GM12878 (cell line): Measurements from ENCODE around the gene HK1. TPM values are rescaled to one million over a fixed set of nuclear protein-coding genes. Genes with fewer than 3 reads are reported as not detected.

Source experiments
- ATAC-seq: fragments of 200-7000 bp; cut with Tn5 transposase; 3 replicates; pipeline ENCODE4 v1.9.1; 2020; ENCODE audit warnings: mild to moderate bottlenecking, moderate library complexity
- BruUV-seq: library from RNA; stranded (reverse); fragments of 400-500 nt; replicated peaks from 2 replicates; lab custom pipeline; 2021; lab: Mats Ljungman, UMichigan
- CTCF ChIA-PET: fragments of 300-600 bp; sonication (Branson Sonifier 250); formaldehyde crosslinking; extraction: SDS; loops from one replicate; lab custom pipeline; 2021; ENCODE audit warnings: inconsistent platforms; lab: Yijun Ruan, JAX
- POLR2A ChIA-PET: fragments of 350-600 bp; formaldehyde crosslinking; extraction: SDS; loops from one replicate; lab custom pipeline; 2021; ENCODE audit warnings: inconsistent platforms; lab: Charles Lee
- RAD21 ChIA-PET: fragments of 300-600 bp; sonication (Branson Sonifier 250); formaldehyde crosslinking; loops from one replicate; lab custom pipeline; 2023; ENCODE audit warnings: antibody characterized with exemption; ENCODE audit not compliant: unreplicated experiment; lab: Charles Lee
- SMC1A ChIA-PET: fragments of 300-600 bp; sonication (Branson Sonifier 250); formaldehyde crosslinking; loops from one replicate; lab custom pipeline; 2023; ENCODE audit not compliant: unreplicated experiment, uncharacterized antibody; lab: Charles Lee
- DNase-seq: peaks from one replicate; pipeline ENCODE4 v3.0.0-alpha.2; 2011; ENCODE audit warnings: low read depth, low spot score
- FAIRE-seq: peaks from 3 replicates; lab custom pipeline; 2011; peaks lifted over from hg19 to GRCh38; lab: Jason Lieb, UNC
- H2AFZ ChIP-seq: 2 replicates; pipeline ENCODE4 v1.6.0; 2011; ENCODE audit warnings: low read depth, low read length, control low read depth; ENCODE audit not compliant: control insufficient read depth
- H3K27ac ChIP-seq: 2 replicates; pipeline ENCODE4 v1.5.1; 2011; ENCODE audit warnings: control low read depth; ENCODE audit not compliant: control insufficient read depth, insufficient read depth
- H3K27me3 ChIP-seq, 2 experiments: replicated peaks in 1 of 2; 2 replicates each; pipeline versions ENCODE4 v1.6.0 to v1.6.1; 2011; ENCODE audit warnings: low read length in 1 of 2; ENCODE audit not compliant: control insufficient read depth in 2 of 2, insufficient read depth in 2 of 2
- H3K36me3 ChIP-seq, 2 experiments: 2 replicates each; pipeline ENCODE4 v1.5.1; 2011; ENCODE audit warnings: low read length in 1 of 2; ENCODE audit not compliant: control insufficient read depth in 2 of 2, insufficient read depth in 2 of 2
- H3K4me1 ChIP-seq: 2 replicates; pipeline ENCODE4 v1.6.1; 2011; ENCODE audit warnings: mild to moderate bottlenecking, low read length, moderate library complexity, mixed read lengths; ENCODE audit not compliant: control insufficient read depth, insufficient read depth
- H3K4me2 ChIP-seq: 2 replicates; pipeline ENCODE4 v1.6.0; 2011; ENCODE audit warnings: control low read depth; ENCODE audit not compliant: control insufficient read depth, insufficient read depth
- H3K4me3 ChIP-seq: fragments of 200-600 bp; sonication (generic); 2 replicates; pipeline ENCODE4 v1.5.1; 2016
- H3K79me2 ChIP-seq: 2 replicates; pipeline ENCODE4 v1.6.0; 2011; ENCODE audit warnings: low read length; ENCODE audit not compliant: control insufficient read depth, insufficient read depth
- H3K9ac ChIP-seq: 2 replicates; pipeline ENCODE4 v1.8.0; 2011; ENCODE audit warnings: low read length, control low read depth, mixed read lengths; ENCODE audit not compliant: control insufficient read depth, insufficient read depth
- H3K9me3 ChIP-seq: replicated peaks from 3 replicates; pipeline ENCODE4 v1.5.1; 2011; ENCODE audit warnings: mild to moderate bottlenecking, low read length; ENCODE audit not compliant: control insufficient read depth, insufficient read depth
- H4K20me1 ChIP-seq: 2 replicates; pipeline ENCODE4 v1.6.0; 2011; ENCODE audit not compliant: control insufficient read depth, insufficient read depth
- BACH1 ChIP-seq: fragments of 450-650 bp; IDR thresholded peaks from 2 replicates; pipeline ENCODE4 v1.6.1; 2017; ENCODE audit warnings: mild to moderate bottlenecking, borderline replicate concordance
- BCL3 ChIP-seq: IDR thresholded peaks from 2 replicates; pipeline ENCODE4 v1.6.1; 2011; ENCODE audit warnings: borderline replicate concordance, low read depth, mild to moderate bottlenecking, moderate library complexity, low read length; ENCODE audit not compliant: insufficient read depth, poor library complexity, severe bottlenecking
- CBFB ChIP-seq: IDR thresholded peaks from 2 replicates; pipeline ENCODE4 v1.6.1; 2016; ENCODE audit warnings: antibody characterized with exemption, low read depth
- EED ChIP-seq: sonication (generic); IDR thresholded peaks from 2 replicates; pipeline ENCODE4 v1.6.1; 2016; ENCODE audit warnings: antibody characterized with exemption, low read depth
- EGR1 ChIP-seq, 2 experiments: IDR thresholded peaks; 1 replicate in 1 of 2; 2 replicates in 1 of 2; pipeline ENCODE4 v1.6.1; 2011 to 2012; ENCODE audit warnings: low read depth in 2 of 2, low read length in 2 of 2, borderline replicate concordance in 1 of 2, mild to moderate bottlenecking in 1 of 2, moderate library complexity in 1 of 2
- MEF2B ChIP-seq: fragments of 450-650 bp; IDR thresholded peaks from 2 replicates; pipeline ENCODE4 v1.6.1; 2018; ENCODE audit warnings: mild to moderate bottlenecking, moderate library complexity; ENCODE audit not compliant: partially characterized antibody, poor library complexity, severe bottlenecking
- NFYA ChIP-seq: IDR thresholded peaks from 2 replicates; pipeline ENCODE4 v1.6.1; 2011; ENCODE audit warnings: low read depth, mild to moderate bottlenecking, low read length, improper control_type of control experiment, borderline replicate concordance
- NRF1 ChIP-seq: conservative IDR thresholded peaks from 2 replicates; pipeline ENCODE4 v1.6.1; 2011; ENCODE audit warnings: mild to moderate bottlenecking, low read depth, low read length, improper control_type of control experiment
- PAX8 ChIP-seq: fragments of 450-650 bp; IDR thresholded peaks from 2 replicates; pipeline ENCODE4 v1.6.1; 2017; ENCODE audit warnings: mild to moderate bottlenecking, moderate library complexity
- YY1 ChIP-seq: IDR thresholded peaks from 2 replicates; pipeline ENCODE4 v1.6.1; 2011; ENCODE audit warnings: low read depth, mild to moderate bottlenecking, low read length
- ZNF24 ChIP-seq: fragments of 450-650 bp; IDR thresholded peaks from 2 replicates; pipeline ENCODE4 v1.6.1; 2017; ENCODE audit warnings: antibody characterized with exemption, mild to moderate bottlenecking
- WGBS: methylation state at CpG from one replicate; pipeline ENCODE4 v1.1.6; 2016; ENCODE audit warnings: low lambda C conversion rate; ENCODE audit not compliant: insufficient replicate concordance, insufficient coverage; ENCODE audit errors: missing lambda C conversion rate; 5-methylcytosine and 5-hydroxymethylcytosine counted together
- in situ Hi-C: fragments of 300-500 bp; cut with MboI; formaldehyde crosslinking; loops from 9 replicates; pipeline ENCODE4 v1.14.3; 2018; ENCODE audit warnings: mixed read lengths
- intact Hi-C: fragments of 100-400 bp; cut with micrococcal nuclease; formaldehyde crosslinking; loops from one replicate; pipeline ENCODE4 v1.14.2; 2022; ENCODE audit not compliant: unreplicated experiment
- polyA plus RNA-seq, 11 experiments: library from polyadenylated mRNA; depleted of rRNA in 4 of 11; unstranded in 6 of 11; stranded (reverse) in 5 of 11; fragments of >200 nt; fragmentation: Nextera tagmentation in 4 of 11; fragmentation: Illumina TruSeq in 1 of 11; extraction: Ambion mirVana in 4 of 11; extraction: Trizol in 1 of 11; gene quantifications; 1 replicate in 1 of 11; 2 replicates in 10 of 11; pipeline versions ENCODE4 v1.2.1 to v1.2.3, GENCODE V29; 2011 to 2016; ENCODE audit warnings: inconsistent platforms in 2 of 11, missing spikeins in 2 of 11, low read depth in 1 of 11
- total RNA-seq, 4 experiments: library from RNA; depleted of rRNA in 3 of 4; stranded (reverse); fragments of >200 nt in 3 of 4; fragmentation: Illumina TruSeq in 1 of 4; extraction: Trizol in 1 of 4; gene quantifications; 2 replicates each; pipeline versions ENCODE4 v1.2.1 to v1.2.3, GENCODE V29; 2013 to 2021
- TF ChIP-seq, protein P1 (sequence below): fragments of 150-350 bp; IDR thresholded peaks from 2 replicates; pipeline ENCODE4 v1.6.1; 2014; ENCODE audit warnings: mild to moderate bottlenecking, low read depth, low read length
- TF ChIP-seq, protein P2 (sequence below): fragments of 450-650 bp; conservative IDR thresholded peaks from 2 replicates; pipeline ENCODE4 v1.6.1; 2017; ENCODE audit warnings: mild to moderate bottlenecking, moderate library complexity

Gene HK1
- total and polyA plus RNA-seq, 10 of the 15 experiments (the other 5 are each of a cell fraction or from before 2014, with no cell fraction given): 3.4 to 77.3 (median 46.6) TPM

DNA sequence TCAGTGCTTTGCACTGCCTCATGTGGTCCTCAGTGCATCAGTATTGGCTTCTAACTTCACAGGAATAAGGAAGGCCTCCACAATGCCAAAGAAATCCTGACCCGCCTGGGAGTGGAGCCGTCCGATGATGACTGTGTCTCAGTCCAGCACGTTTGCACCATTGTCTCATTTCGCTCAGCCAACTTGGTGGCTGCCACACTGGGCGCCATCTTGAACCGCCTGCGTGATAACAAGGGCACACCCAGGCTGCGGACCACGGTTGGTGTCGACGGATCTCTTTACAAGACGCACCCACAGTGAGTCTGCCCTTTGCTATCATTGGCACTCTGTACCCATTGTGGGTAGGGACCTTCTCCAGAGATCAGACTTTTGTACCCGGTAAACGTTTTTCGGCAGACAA lies 101.5 kb downstream of the HK1 start:
- SMC1A ChIA-PET: interaction anchor here (0.9 to 1.0 kb wide), 2 partner anchors 29 to 144 kb away, joined by 3 to 4 read pairs; no protein-coding TSS in a partner anchor
- BruUV-seq: no TSS peak
- H3K4me3 ChIP-seq: no peak overlapping the region
- H3K27ac ChIP-seq: no peak overlapping the region
- H3K4me1 ChIP-seq: peaks cover 3% of the 10 kb centered on the region; the same call in 1 of the 2 replicates
- no peak overlapping the region for H3K9ac ChIP-seq
- no peak overlapping the region for H3K4me2 ChIP-seq
- POLR2A ChIA-PET: no interaction called here
- no peaks in the 10 kb centered on the region for H3K27me3 ChIP-seq
- no peaks in the 10 kb centered on the region for H4K20me1 ChIP-seq
- 94% methylated on average over 16 of the region's 16 CpGs for WGBS
- H3K9me3 ChIP-seq: no peaks in the 10 kb centered on the region
- peaks cover 25 to 44% of the 10 kb centered on the region in 2 experiments for H3K36me3 ChIP-seq
- no peak for TF ChIP-seq CBFB
- no peak for TF ChIP-seq NRF1
- TF ChIP-seq, protein P1, sequence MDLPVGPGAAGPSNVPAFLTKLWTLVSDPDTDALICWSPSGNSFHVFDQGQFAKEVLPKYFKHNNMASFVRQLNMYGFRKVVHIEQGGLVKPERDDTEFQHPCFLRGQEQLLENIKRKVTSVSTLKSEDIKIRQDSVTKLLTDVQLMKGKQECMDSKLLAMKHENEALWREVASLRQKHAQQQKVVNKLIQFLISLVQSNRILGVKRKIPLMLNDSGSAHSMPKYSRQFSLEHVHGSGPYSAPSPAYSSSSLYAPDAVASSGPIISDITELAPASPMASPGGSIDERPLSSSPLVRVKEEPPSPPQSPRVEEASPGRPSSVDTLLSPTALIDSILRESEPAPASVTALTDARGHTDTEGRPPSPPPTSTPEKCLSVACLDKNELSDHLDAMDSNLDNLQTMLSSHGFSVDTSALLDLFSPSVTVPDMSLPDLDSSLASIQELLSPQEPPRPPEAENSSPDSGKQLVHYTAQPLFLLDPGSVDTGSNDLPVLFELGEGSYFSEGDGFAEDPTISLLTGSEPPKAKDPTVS: no peak
- no peak for TF ChIP-seq BACH1
- no peak for TF ChIP-seq NFYA
- TF ChIP-seq, protein P2, sequence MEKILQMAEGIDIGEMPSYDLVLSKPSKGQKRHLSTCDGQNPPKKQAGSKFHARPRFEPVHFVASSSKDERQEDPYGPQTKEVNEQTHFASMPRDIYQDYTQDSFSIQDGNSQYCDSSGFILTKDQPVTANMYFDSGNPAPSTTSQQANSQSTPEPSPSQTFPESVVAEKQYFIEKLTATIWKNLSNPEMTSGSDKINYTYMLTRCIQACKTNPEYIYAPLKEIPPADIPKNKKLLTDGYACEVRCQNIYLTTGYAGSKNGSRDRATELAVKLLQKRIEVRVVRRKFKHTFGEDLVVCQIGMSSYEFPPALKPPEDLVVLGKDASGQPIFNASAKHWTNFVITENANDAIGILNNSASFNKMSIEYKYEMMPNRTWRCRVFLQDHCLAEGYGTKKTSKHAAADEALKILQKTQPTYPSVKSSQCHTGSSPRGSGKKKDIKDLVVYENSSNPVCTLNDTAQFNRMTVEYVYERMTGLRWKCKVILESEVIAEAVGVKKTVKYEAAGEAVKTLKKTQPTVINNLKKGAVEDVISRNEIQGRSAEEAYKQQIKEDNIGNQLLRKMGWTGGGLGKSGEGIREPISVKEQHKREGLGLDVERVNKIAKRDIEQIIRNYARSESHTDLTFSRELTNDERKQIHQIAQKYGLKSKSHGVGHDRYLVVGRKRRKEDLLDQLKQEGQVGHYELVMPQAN: no peak
- TF ChIP-seq EED: no peak
- TF ChIP-seq YY1: no peak
- no peak for TF ChIP-seq BCL3
- TF ChIP-seq PAX8: no peak
- TF ChIP-seq EGR1 (IDR thresholded peaks at IDR 0.05; ENCODE audit: borderline replicate concordance in 1 of 2, low read depth in 2 of 2, low read length in 2 of 2): no peak
- no peak for TF ChIP-seq ZNF24
- no peak for TF ChIP-seq MEF2B
- no peak overlapping the region for H2AFZ ChIP-seq
- in situ Hi-C loops (no loop called here), intact Hi-C loops (no loop called here)
- FAIRE-seq (no peak), ATAC-seq (no peak), DNase-seq (no peak)
- RAD21 ChIA-PET: no interaction called here
- no peaks in the 10 kb centered on the region for H3K79me2 ChIP-seq
- CTCF ChIA-PET: interaction anchor here (1.4 kb wide), 1 partner anchor 140 kb away, joined by 3 read pairs; no protein-coding TSS in a partner anchor
